Endothelial cell of hepatic sinusoid (primary cell): Measurements from ENCODE around the gene PCLO.

Experiments
- in situ Hi-C: cut with HindIII; loops from 2 replicates; pipeline ENCODE4 v1.10.0; 2017; ENCODE audit warnings: low sequenced_read_pairs

PCLO gene, protein sequence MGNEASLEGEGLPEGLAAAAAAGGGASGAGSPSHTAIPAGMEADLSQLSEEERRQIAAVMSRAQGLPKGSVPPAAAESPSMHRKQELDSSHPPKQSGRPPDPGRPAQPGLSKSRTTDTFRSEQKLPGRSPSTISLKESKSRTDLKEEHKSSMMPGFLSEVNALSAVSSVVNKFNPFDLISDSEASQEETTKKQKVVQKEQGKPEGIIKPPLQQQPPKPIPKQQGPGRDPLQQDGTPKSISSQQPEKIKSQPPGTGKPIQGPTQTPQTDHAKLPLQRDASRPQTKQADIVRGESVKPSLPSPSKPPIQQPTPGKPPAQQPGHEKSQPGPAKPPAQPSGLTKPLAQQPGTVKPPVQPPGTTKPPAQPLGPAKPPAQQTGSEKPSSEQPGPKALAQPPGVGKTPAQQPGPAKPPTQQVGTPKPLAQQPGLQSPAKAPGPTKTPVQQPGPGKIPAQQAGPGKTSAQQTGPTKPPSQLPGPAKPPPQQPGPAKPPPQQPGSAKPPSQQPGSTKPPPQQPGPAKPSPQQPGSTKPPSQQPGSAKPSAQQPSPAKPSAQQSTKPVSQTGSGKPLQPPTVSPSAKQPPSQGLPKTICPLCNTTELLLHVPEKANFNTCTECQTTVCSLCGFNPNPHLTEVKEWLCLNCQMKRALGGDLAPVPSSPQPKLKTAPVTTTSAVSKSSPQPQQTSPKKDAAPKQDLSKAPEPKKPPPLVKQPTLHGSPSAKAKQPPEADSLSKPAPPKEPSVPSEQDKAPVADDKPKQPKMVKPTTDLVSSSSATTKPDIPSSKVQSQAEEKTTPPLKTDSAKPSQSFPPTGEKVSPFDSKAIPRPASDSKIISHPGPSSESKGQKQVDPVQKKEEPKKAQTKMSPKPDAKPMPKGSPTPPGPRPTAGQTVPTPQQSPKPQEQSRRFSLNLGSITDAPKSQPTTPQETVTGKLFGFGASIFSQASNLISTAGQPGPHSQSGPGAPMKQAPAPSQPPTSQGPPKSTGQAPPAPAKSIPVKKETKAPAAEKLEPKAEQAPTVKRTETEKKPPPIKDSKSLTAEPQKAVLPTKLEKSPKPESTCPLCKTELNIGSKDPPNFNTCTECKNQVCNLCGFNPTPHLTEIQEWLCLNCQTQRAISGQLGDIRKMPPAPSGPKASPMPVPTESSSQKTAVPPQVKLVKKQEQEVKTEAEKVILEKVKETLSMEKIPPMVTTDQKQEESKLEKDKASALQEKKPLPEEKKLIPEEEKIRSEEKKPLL (N-terminal part only)

DNA sequence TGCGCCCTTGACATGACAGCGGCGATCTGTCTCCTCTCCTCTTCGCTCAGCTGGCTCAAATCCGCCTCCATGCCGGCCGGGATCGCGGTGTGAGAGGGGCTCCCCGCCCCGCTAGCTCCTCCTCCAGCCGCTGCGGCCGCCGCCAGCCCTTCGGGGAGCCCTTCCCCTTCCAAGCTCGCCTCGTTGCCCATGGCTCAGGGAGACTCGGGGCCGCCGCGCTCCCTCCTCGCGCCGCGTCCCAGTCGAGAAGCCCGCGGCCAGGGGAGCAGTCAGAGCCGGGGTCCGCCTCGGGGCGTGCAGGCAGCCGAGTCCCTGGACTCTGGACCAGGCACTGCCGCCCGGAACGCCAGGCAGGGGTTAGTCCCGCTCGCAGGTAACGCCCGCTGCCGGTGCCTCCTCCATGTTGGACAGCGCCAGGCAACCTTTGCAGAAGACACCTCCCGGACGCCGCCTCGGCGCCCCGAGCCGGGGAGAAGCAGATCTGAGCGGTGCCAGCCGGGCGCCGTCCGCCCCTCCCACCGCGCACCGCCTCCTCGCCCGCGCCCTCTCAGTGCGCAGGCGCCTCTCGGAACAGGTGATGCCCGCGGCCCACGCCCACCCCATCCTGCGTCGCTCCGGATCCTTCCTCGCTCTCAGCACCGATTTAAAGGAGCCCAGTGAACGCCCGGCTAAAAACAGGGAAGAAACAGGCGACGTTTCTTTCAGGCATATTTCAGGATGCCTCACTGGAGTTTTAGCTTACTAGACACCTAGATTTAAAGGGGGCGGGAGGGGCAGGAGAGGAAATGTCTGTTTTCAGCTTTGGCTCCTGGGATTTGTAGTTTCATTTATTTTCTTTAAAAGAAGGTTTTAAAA is at the start of gene PCLO:
TSS of gene PCLO (minus strand) at position 483 of the 855 bp plus-strand sequence. CDS start at position 191, 292 bp downstream.
- in situ Hi-C loops: no loop called here

DNA sequence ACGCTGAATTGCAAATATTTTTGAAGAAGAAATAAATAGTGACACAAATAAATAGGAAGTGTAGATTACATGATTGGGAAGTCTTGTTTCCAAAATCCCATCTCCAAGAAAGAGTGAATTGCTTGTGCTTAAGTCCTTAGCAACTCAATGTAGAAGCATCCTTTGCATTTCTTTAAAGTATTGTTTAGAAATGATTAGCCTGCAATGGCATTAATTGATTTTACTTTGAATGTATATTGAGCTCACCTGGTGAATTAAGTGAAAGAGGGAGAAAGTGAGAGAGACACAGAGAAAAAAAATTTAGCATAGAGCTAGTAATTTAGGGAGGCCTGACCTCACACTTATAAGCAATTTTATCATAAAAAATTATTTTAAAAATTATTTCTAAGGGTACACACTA is 49.0 kb upstream of the PCLO start:
- in situ Hi-C loops: no loop called here

DNA sequence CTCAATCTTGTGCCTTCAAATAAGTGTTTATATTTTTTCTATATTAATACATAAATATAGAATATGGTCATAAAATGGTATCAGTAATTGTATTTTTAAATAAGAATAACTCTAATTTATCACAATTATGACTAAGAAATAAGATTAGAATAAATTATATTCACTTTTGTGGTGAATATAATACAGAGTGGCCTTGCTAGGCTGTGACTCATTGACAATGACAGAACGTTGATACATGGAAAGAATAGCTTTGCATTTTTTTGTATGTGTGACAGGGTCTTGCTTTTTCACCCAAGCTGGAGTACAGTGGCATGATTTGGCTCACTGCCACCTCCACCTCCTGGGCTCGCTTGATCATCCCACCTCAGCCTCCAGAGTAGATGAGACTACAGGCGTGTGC is 47.8 kb upstream of the PCLO start:
- in situ Hi-C loops: no loop called here

DNA sequence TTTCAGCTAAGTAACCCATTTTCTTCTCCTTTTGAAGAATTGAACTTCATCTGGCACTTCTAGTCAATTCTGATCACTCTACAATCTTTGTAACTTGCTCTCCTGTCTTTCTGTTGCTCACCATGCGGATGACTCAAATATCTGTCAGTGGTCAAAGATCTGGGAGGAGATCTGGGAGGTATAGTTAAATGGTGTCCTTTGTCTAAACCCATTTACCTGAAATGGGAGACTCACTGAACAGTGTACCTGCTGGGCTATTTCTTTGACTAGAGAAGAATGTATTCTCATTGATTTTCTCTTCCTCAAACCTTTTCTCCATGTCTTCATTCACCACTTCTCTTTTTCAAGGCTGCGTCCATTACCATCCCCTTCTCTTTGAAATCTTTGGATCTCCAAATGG is 42.0 kb upstream of the PCLO start:
- in situ Hi-C loops: loop anchor here (10.0 kb wide), 1 partner anchor 70 kb away; no protein-coding TSS in a partner anchor

DNA sequence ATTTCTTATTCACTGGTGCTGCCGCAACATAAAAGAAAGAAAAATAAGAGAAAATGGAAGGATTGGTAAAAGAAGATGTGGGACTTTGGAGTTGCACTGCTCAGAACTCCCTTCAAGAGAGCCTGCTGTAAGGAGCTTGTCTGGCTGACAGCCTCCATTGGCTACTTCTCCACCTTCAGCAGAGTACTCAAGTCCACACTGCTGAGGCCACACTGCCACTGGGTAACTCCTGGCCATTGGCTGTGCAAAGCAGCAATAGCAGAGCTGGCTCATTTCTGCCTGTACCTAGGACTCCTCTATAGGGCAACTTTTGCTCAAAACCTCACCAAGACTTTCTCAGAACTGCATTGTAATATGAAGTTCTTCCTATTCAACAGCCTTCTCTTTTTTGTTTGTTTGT is 38.7 kb upstream of the PCLO start:
- in situ Hi-C loops: loop anchor here (10.0 kb wide), 1 partner anchor 67 kb away; no protein-coding TSS in a partner anchor

DNA sequence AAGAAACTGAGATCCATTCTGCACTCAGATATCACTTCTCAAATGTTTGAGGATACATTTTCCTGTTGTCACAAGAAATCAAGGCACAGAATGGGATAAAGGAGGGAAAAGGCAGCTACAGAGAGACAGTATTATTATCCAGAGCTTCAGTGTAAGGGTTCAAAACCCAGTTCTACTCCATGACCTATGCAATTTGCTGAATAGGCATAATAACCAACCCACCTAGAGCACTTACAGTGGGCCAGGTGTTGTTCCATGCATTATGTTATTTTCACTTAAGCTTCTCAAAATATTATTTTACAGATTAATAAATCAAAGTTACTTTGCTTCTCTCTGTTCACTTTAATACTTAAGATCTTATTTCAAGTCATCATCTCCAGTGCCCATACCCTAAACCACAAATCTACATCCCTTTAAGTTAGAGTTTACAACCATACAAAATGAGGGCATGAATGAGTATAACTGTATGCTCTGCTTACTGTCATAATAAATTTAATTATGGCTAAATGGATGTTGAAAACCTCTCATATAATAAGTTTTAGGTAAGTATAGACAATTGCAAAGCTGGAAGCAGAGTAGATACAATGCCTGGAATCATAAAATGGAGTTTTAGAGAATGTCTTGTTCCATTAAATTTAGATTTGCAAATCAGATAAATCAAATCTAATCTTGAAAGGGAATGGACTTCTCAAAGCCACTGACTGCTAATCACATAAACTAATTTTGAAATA is 28.1 kb upstream of the PCLO start:
- in situ Hi-C loops: no loop called here

DNA sequence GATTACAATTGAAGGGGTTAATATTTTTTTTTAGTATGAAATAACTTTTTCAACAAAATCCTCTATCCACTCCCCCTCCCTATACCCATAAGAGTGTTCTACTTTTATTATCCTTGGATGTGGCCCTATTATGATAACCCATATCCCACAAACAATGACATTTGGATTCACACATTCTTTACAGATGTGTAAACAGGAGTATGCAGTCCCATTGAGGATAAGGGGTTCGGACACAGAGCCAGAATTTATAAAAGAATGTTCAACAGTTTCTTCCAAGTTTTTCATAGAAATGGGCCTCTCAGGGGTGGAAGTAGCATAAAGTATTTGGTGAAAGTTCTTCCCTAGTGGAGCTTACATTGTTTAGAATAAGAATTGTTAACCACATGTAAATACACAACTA is 16.1 kb upstream of the PCLO start:
- in situ Hi-C loops: no loop called here

DNA sequence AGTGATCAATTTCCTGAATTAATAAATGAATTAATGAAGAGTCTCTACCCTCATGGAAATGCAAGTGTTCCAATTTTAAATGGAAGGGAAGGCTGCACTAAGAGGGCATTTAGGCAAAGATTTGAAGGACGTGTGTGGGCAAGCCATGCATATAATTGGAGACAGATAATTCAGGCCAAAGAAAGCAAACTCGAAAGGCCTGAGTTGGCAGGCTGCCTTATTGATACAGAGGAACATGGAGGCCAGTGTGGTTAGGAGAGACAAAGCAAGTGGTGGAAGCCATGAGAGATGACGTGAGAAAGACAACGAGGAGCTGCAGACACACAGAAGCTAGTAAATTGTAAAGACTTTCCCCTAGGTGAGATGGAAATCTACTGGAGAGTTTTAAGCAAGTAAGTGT is 15.4 kb upstream of the PCLO start:
- in situ Hi-C loops: no loop called here

DNA sequence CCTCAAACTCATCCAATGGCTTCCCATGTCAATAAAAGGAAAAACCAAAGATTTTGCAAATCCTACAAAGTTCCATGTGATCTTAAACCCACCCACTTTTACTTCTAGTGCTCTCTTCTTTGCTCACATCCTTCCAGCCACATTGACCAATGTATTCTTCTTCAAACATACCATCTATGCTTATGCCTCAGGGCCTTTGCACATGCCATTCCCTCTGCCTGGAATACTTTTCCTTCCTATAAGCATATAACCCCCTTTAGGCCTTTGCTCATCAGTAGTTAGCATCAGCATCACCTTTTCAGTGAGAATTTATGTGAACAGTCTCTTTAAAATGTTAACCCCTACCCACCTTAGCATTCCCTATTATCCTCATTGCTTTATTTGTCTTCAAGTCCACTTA is 11.0 kb upstream of the PCLO start:
- in situ Hi-C loops: no loop called here

DNA sequence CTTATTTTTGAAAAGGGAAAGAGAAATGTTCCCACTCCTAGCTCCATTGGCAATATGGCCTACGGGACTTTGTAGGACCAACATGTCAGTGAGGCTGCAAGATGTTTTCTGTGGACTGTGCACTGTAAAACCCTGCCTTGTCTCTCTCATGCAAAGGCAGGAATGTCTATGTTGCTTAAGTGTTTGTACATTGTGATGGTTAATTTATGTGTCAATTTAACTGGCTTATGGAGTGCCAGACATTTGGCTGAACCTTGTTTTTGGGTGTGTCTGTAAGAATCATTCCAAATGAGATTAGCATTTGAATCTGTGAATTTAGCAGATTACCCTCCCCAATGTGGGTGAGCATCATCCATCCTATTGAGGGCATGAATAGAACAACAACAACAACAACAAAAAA is 4.1 kb upstream of the PCLO start:
- in situ Hi-C loops: no loop called here

DNA sequence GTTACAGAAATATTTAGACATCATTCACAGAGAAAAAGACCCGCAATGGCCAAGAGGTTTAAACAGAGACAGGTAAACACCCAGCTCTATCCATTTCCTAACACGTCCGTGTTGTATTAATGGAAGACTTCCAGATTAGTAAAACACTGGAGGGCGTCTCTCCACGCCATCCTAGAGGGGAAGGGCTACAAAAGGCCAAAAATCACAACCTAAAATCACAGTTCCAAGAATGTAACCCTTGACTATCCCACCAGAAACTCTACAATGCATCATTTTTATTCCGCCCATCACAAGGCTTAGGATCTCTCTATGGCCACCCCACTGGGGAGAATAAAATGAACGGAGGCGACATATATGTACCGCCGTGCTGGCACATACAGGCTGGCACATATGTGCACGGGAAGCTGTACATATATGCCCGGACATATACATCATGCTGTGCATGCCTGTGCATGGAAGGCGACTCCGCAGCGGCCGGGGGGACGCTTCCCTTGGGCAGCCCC is 734 bp downstream of the PCLO start:
- in situ Hi-C loops: no loop called here

DNA sequence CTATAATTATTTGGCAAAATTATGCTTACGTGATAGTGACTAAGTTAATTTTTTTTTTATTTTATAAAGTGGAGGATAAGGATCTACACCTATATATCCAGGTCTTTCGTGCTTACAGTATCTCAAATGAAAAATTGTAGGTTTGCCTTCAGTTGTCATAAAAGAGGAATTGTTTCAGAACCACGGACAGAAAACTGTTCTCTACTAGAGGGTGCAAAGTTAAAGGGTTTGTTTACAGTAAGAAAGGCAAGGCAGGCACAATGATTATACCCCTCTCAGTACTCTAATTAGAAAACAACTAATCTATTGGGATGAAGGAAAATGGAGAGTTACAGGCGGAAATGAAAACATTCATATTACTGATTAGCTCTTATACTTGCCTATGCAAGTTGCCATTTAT is 1.5 kb downstream of the PCLO start:
- in situ Hi-C loops: no loop called here

DNA sequence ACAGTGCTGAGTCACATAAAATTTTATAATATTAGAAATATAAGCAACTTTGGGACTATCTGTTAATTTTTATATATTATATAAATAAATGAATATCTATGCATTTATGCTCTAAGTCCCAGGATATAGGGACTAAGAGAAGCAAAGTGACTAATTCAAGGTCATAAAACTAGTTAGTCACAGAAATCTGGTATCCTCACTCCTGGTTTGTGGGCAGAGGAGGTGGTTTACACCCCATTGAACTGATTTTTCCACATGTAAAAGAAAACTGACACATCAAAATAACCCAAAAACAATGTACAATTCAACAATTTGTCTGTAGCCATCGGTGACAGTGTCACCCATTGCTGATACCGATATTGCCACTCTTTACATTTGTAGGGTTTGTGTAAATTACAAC is 3.0 kb downstream of the PCLO start:
- in situ Hi-C loops: no loop called here

DNA sequence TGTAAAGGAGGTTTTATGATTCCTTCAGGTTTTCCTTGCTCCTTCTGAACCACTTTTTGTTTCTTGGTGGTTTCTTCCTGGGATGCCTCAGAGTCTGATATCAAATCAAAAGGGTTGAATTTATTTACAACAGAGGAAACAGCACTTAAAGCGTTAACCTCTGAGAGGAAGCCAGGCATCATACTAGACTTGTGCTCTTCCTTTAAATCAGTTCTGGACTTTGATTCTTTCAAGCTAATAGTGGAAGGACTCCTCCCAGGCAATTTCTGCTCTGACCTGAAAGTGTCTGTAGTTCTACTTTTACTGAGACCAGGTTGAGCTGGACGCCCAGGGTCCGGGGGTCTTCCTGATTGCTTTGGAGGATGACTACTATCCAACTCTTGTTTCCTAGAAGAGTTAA is 6.7 kb downstream of the PCLO start:
- in situ Hi-C loops: no loop called here

DNA sequence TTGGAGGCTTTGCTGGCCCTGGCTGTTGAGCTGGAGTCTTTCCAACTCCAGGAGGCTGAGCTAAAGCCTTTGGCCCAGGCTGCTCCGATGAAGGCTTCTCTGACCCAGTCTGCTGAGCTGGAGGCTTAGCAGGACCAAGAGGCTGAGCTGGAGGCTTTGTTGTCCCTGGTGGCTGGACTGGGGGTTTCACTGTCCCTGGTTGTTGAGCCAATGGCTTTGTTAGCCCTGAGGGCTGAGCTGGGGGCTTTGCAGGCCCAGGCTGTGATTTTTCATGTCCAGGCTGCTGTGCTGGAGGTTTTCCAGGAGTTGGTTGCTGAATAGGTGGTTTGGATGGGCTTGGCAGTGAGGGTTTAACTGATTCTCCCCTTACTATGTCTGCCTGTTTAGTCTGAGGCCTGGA is 7.3 kb downstream of the PCLO start:
- in situ Hi-C loops: no loop called here

DNA sequence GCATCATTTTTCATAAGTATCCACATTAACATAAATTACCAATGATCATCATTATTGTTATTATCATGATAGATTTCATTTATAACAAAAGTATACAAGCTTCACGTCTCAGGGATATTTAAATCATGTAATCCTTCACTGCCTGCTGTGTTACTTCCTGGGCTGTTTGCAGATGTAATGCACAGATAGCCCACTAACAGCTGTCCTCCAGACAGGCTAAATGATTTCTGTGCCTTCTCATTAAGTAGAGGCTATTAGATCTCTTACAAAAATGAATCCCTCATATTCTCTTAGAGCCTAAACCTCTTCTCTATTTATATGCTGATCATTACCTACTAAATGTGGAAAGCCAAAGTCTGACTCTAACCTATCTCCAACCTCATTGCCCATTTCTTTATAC is 9.3 kb downstream of the PCLO start:
- in situ Hi-C loops: no loop called here

DNA sequence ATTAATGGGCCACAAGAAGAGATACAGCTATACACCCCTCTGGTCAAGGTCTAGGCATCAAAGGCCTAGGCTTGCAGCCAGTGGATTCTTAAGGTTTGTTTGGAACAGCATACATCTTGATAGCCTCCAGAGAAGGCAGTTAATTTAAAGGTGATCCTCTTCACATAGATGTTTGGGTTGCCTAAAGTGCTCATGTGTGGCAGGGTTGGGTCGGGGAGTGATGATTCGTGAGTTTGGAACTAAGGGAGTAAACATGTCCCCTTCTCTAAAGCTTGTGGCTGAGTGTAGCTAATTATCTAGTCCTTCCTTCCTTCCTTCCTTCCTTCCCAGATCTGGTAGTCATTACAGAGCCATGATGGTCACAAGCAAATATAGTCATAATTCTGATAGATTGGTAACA is 12.4 kb downstream of the PCLO start:
- in situ Hi-C loops: no loop called here

DNA sequence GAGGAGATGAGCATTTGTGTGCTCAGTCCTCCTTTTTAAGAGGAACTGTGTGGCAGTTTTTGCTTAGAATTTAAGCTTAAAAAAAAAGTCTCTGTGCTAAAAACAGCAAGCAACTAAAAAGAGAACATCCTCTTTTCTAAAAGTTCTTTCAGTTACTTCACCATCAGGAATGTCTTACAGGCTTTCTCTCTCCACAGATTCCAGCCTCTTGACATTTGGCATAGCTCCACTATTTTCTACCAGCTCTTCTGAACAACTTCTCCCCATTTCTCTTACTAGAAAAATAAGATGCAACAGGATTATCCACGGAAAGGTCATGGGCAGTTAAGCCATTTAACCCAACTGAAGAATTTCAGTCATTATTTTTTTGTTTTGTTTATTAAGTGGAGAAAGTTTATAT is 13.2 kb downstream of the PCLO start:
- in situ Hi-C loops: no loop called here

DNA sequence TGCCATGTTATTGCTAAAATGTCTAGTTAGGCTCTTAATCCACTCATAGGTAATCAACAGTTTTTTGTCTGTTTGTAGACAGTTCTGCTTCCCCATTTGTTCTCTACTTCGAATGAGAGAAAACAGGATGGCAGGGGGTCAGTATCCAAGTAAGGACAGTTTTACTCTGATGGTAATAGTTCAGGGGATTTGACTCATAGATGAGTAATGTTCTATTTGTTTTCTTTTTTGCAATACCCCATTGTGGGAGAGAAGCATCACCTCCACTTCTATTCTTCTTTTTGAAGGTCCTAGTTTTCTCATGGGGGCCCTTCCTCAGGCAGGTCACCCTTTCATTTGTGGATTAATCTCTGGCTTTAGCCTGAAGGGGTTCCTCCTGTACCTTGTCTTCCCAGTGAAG is 13.9 kb downstream of the PCLO start:
- in situ Hi-C loops: no loop called here
